ENCODE measurements around the gene IL1A. TPM values are rescaled to one million over a fixed set of nuclear protein-coding genes. Genes with fewer than 3 reads are reported as not detected.

IL1A gene, protein sequence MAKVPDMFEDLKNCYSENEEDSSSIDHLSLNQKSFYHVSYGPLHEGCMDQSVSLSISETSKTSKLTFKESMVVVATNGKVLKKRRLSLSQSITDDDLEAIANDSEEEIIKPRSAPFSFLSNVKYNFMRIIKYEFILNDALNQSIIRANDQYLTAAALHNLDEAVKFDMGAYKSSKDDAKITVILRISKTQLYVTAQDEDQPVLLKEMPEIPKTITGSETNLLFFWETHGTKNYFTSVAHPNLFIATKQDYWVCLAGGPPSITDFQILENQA
- 61.6 and 230 TPM in 2 replicates for total RNA-seq

DNA sequence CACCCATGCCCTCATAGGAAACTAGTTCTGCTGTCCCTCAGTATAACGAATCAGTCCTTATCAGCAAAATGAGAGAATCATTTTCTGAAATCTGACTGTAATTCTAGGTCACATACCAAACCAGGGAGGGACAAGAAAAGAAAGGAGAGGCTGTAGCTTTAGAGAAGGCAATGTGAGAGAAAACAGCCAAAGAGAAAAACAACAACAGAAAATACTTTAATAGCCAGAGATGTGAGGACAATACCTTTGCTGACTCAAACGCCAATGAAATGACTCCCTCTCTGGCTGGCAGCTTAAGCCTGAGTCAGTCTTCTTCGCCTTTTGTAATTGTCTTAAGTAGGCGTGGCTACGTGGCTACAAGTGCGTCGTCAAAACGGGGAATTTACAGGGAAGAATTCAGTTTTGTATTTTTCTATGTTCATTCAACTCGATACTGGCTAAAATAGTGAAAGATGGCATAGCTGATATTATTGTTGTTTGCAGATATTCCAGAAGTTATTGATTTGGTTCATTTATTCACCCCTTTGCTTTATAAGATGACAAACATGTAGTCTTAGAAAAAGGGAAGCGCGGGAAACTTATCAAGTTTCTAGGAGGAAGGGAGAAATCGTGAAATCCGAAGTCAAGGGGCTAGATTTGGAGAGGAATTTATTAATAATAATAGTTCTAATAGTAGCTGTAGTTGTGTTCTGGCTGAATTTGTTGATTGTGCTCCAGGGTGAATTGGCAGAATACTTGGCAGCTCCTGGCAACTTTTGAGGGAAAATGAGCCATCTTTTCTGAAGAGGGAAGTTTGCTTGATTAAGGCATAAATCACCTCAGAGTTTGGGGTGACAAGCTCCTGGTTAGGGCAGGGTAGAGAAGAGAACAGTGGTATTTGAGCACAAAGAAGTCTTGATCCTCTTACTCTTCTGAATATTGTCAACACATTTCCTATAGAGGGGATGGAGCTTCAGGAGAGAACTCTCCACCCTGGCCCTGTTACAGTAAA, at the start of gene IL1A:
Gene IL1A (minus strand): TSS at position 295 of the 991 bp plus-strand sequence. CDS start 723 bp downstream, outside the sequence.

DNA sequence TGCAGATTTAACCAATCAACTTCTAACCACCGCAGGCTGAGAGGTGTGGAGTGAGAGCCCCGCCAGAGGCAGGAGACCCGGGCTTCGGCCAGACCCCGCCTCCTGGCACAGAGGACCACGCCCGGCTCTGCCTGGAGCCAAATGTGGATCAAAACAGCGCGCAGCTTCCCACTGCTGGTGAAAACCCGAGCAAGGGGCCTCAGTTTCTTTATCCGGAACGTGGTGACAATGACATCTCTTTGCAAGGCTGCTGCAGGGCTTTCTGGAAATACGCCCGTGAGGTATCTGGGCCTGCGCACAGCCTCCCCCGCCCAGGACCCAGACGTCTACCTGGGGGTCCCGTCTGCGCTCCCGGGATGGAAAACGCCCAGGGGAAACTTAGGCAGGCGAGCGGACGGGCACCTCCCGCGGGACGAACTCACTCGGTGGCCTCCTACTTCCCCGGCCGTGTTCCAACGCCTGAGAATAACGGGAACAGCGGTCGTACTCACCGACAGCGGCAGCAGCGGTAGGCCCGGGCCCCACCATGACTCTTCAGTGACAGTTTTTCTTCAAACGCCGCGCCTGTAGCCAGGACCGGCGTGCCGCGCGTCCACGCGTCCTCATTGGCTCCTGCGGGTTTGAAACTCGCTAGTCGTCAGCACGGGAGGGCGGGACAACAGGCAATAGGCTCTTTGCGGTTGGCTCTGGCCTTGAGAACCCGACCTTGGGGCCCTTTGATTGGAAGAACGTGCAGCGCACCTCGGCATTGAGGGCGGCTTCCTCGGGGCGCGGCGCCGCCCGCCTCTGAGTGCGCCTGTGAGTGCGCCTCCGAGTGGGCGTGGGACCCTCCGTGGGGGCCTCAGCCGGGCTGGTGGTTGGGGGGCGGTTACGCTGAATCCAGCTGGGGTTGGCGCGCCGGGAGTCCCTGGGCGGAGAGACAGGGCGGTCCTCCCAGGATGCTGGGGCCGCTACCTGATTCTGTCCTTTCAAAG, 19.9 kb downstream of the IL1A start, which contains the start of gene CKAP2L:
Gene CKAP2L (minus strand): TSS at position 539 of the 974 bp plus-strand sequence. CDS start 11 bp downstream, at position 528.

Other genes starting within 250 kb of the IL1A start
- gene POLR1B, start 242.0 kb downstream of the IL1A start, total RNA-seq: 27.5 and 37.3 TPM in 2 replicates
- 1.7 and 7.9 TPM in 2 replicates for gene CHCHD5, start 199.9 kb downstream of the IL1A start, total RNA-seq
- gene SLC20A1, start 138.6 kb downstream of the IL1A start, total RNA-seq: 47.0 and 49.4 TPM in 2 replicates
- gene NT5DC4, start 63.5 kb downstream of the IL1A start, total RNA-seq: not detected in 2 replicates
- 0.21 and 0.48 TPM in 2 replicates for gene CKAP2L, start 19.9 kb downstream of the IL1A start, total RNA-seq
- gene IL1B, start 52.3 kb upstream of the IL1A start, total RNA-seq: 31.8 and 169 TPM in 2 replicates
- gene IL37, start 126.7 kb upstream of the IL1A start, total RNA-seq: not detected in 2 replicates
- 0.43 and 41.4 TPM in 2 replicates for gene IL36G, start 193.5 kb upstream of the IL1A start, total RNA-seq
- gene IL36A, start 221.0 kb upstream of the IL1A start, total RNA-seq: 1.7 and 3.0 TPM in 2 replicates